Activated CD4-positive, CD25-positive, alpha-beta regulatory T cell (primary cell): Measurements from ENCODE around the gene MTTP.

ENCODE experiments used
- DNase-seq, 4 experiments: peaks; one replicate each; lab custom pipeline; 2025; lab: John Stamatoyannopoulos, UW

The MTTP gene

GRCh38 chr4:99593781-99594641 lies 19.4 kb downstream of the MTTP start:
- DNase-seq: no peak

DNA sequence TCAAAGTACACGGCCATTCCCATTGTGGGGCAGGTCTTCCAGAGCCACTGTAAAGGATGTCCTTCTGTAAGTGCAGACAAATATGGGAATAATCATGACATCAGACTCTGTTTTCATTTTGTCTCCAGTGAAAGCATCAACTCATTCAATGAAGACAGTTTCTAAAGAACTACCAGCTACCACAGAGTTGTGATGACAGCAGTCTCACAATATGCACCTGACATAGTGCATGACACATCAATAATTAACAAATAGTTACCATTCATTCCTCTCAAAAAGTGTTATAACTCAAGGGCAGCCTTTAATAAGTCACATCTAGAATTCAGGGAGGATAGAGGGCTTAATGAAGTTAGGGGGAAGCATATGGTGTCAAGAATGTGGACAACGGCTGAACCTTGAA lies 20.2 kb downstream of the MTTP start:
- no peak for DNase-seq

- no peak for DNase-seq
These were observed 32.1 kb downstream of the MTTP start for GRCh38 chr4:99606716-99607115.

DNA sequence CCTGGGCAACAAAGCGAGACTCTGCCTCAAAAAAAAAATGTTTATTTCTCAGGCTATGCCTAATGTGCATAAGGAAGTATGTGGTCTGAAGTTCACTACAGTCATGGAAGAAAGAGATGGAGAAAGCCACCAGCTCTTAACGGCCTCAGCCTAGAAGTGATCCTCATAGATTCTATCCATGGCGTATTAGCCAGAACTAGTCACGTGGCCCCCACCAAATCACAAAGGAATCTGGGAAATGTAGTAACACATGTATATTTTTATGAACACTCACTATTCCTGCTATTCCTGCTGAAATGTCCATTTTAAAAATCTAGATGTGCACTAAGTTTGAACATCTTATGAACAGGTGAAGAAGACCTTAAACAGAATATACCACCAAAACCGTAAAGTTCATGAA lies 33.8 kb downstream of the MTTP start:
- no peak for DNase-seq

- DNase-seq: no peak
These were observed 36.1 kb downstream of the MTTP start for GRCh38 chr4:99610605-99611175.

- DNase-seq: no peak
These were observed 37.7 kb downstream of the MTTP start for GRCh38 chr4:99612281-99612680.

DNA sequence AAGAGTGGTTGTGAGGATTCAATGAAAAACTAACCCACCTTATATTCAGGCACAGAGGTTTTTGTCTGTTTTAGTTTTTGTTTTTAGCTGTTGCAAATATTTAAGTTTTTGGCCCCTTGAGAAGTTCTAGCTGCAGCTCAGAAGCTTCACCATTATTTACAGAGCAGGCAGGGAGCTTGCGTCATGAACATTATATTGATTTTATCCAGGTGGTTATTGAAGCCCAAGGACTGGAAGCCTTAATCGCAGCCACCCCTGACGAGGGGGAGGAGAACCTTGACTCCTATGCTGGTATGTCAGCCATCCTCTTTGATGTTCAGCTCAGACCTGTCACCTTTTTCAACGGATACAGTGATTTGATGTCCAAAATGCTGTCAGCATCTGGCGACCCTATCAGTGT lies 38.1 kb downstream of the MTTP start:
- no peak for DNase-seq

- DNase-seq: no peak
These were observed 39.9 kb downstream of the MTTP start for GRCh38 chr4:99614491-99614890.

GRCh38 chr4:99615170-99615820 lies 40.7 kb downstream of the MTTP start:
- DNase-seq: no peak

DNA sequence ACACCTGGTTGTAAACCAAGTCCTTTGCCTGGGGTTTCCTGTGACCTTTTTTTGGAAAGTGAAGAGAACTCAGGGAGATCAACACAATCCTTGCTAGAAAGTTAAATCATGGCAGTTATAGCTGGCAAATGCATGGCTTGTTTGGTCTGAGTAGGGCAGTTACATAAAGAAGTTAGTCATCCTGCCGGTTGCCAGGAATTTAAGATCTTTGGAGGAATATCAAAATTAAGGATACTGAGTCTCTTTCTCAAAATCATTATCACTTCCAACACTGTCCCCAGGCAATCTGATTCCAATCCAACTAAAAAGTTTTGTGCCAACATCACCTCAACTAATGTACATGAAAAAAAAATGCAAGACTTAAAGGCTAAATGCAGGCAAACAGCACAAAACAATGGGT lies 42.8 kb downstream of the MTTP start:
- DNase-seq: no peak

- no peak for DNase-seq
These were observed 47.7 kb downstream of the MTTP start for GRCh38 chr4:99622341-99622740.

DNA sequence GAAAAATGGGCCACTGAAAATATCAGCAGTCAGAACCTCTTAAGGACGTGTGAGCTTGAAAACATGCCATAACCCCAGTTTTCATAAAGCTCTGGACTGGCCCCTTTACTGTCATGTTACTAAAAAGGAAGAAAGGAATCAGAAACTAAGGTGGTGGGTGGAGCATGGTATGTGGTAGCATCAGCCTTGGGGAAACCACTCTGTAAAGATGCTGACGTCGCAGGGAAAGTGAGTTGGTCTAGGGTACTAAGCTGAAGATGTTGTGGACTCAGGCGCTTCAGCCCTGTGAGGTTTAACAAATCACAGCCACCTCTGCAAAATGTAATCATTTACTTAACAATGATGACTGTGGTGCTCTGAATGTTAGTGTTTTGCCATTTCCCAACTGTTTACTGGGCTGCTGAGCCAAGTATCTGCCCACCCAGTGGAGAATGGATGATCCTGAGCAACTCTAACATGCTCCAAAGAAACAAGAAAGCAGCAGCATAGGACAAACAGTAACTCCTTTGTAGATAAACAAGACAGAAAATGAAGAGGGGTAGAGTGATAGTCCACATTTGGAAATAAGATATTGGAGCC lies 49.6 kb downstream of the MTTP start:
- DNase-seq: no peak

GRCh38 chr4:99625369-99625768 lies 50.7 kb downstream of the MTTP start:
- DNase-seq: no peak

GRCh38 chr4:99628040-99628439 lies 53.4 kb downstream of the MTTP start:
- no peak for DNase-seq

DNA sequence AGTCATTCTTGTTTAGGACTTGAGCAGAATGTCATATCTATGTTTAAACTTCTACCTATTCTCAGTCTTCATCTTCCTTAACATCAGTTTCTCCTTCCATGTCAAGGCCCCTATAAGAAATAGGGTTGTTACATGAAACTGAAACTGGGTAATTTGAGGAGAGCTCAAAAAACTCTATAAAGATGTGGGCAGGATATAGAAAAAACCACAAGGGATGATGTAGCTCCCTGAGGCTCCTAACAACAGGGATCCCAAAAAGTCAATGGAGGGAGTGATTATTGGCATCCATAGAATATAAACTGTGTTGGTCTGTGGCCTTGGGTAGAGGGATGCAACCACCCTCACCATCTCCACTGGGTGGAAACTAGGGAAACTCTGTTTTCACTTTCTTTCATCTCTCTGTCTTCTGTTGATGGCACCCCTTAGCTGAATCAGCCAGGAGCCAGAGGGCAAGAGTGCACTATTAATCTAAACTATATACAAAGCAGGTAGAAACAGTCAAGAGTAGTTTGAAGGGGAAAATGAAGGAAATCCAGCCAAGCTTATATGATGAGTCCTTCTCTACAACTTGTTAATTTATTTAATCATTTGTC lies 55.4 kb downstream of the MTTP start:
- no peak for DNase-seq

- DNase-seq: no peak
These were observed 56.3 kb downstream of the MTTP start for GRCh38 chr4:99630857-99631360.

- no peak for DNase-seq
These were observed 59.1 kb downstream of the MTTP start for GRCh38 chr4:99633772-99634171.

DNA sequence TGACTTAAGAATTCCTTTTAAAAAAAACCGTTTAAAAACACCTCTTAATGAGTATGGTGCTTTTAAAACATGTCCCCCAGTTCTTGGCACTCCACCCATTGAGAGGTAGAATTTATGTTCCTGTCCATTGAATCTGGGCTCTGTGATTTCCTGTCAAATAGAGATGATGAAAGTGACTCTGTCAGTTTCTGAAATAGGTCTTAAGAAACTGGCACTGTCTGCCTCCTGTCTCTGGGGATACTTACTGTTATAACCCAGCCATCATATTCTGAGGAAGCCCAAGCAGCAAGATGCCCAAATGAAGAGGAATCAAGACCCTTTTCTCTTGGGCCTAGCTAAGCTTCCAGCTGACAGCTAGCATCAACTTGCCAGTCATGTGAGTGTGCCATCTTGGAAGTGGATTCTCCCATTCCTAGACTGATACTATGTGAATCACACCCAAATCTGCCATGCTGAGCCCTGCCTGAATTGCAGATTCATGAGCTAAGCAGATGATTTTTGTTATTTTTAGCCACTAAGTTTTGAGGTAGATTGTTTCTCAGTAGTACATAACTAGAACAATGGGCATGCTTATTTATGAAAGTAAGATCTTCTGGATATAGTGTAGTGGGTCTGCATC lies 60.2 kb downstream of the MTTP start:
- no peak for DNase-seq

- no peak for DNase-seq
These were observed 61.0 kb downstream of the MTTP start for GRCh38 chr4:99635601-99636000.

GRCh38 chr4:99636422-99636821 lies 61.8 kb downstream of the MTTP start:
- DNase-seq: no peak

- no peak for DNase-seq
These were observed 62.5 kb downstream of the MTTP start for GRCh38 chr4:99637174-99637573.

GRCh38 chr4:99640676-99641075 lies 66.1 kb downstream of the MTTP start:
- DNase-seq: no peak
